ENCODE measurements around the gene RFX2. TPM values are rescaled to one million over a fixed set of nuclear protein-coding genes. Genes with fewer than 3 reads are reported as not detected.
A peak's percentile ranks its signal among the peaks of the same experiment; 100 is the strongest.

The RFX2 gene
- total RNA-seq, 1 donor from 2014 or later, result 6.2 TPM

- no peak overlapping the region for H3K4me2 ChIP-seq
- Mint-ChIP-seq H3K27ac (peak overlapping the region; percentile 47), H3K36me3 (peaks cover 9% of the 10 kb centered on the region), H3K27me3 (ENCODE audit: insufficient read depth, low read depth) (no peaks in the 10 kb centered on the region), H3K9me3 (no peaks in the 10 kb centered on the region), H3K4me1 (peaks cover 23% of the 10 kb centered on the region), H3K4me3 (no peak overlapping the region)
- H3K9me3 ChIP-seq (ENCODE audit: low read depth), result no peaks in the 10 kb centered on the region
- H3K9ac ChIP-seq, result no peak overlapping the region
- no peaks in the 10 kb centered on the region for H3K36me3 ChIP-seq
- H2AFZ ChIP-seq (replicated peaks), result no peak overlapping the region
- no peaks in the 10 kb centered on the region for H4K20me1 ChIP-seq (ENCODE audit: low read depth)
- H3K27ac ChIP-seq, result no peak overlapping the region
- no peak for TF ChIP-seq EZH2phosphoT487 (IDR thresholded peaks at IDR 0.05)
- no peak for TF ChIP-seq EZH2 (IDR thresholded peaks at IDR 0.05)
- TF ChIP-seq CTCF (IDR thresholded peaks at IDR 0.05), result no peak
- H3K79me2 ChIP-seq (ENCODE audit: low read depth), result no peaks in the 10 kb centered on the region
- peaks cover 14% of the 10 kb centered on the region for H3K27me3 ChIP-seq
- no peaks in the 10 kb centered on the region for H3F3A ChIP-seq (ENCODE audit: low read depth)
- no peak overlapping the region for H3K4me3 ChIP-seq
- DNase-seq (ENCODE audit: low spot score), result no peak
- no peaks in the 10 kb centered on the region for H3K4me1 ChIP-seq
Observed at GRCh38 chr19:6020972-6021805, 89.1 kb downstream of the RFX2 start.

GRCh38 chr19:6020166-6020882, 90.0 kb downstream of the RFX2 start:
- Mint-ChIP-seq H3K27ac (no peak overlapping the region), H3K27me3 (ENCODE audit: insufficient read depth, low read depth) (no peaks in the 10 kb centered on the region), H3K36me3 (peaks cover 7% of the 10 kb centered on the region), H3K9me3 (no peaks in the 10 kb centered on the region), H3K4me3 (no peak overlapping the region), H3K4me1 (peaks cover 23% of the 10 kb centered on the region)
- H3F3A ChIP-seq (ENCODE audit: low read depth), result no peaks in the 10 kb centered on the region
- no peaks in the 10 kb centered on the region for H3K36me3 ChIP-seq
- H3K9ac ChIP-seq, result no peak overlapping the region
- no peak overlapping the region for H3K27ac ChIP-seq
- no peaks in the 10 kb centered on the region for H4K20me1 ChIP-seq (ENCODE audit: low read depth)
- no peak overlapping the region for H3K4me3 ChIP-seq
- H3K4me1 ChIP-seq, result no peaks in the 10 kb centered on the region
- H3K4me2 ChIP-seq, result no peak overlapping the region
- TF ChIP-seq EZH2phosphoT487 (IDR thresholded peaks at IDR 0.05) (no peak), CTCF (IDR thresholded peaks at IDR 0.05) (no peak), EZH2 (IDR thresholded peaks at IDR 0.05) (no peak)
- peaks cover 12% of the 10 kb centered on the region for H3K27me3 ChIP-seq
- no peak overlapping the region for H2AFZ ChIP-seq (replicated peaks)
- no peaks in the 10 kb centered on the region for H3K79me2 ChIP-seq (ENCODE audit: low read depth)
- H3K9me3 ChIP-seq (ENCODE audit: low read depth), result no peaks in the 10 kb centered on the region
- DNase-seq (ENCODE audit: low spot score), result no peak

- Histone ChIP-seq H3K9ac (no peak overlapping the region), H3K36me3 (no peaks in the 10 kb centered on the region), H3K27ac (no peak overlapping the region), H3K4me2 (no peak overlapping the region), H3K4me1 (no peaks in the 10 kb centered on the region), H4K20me1 (ENCODE audit: low read depth) (no peaks in the 10 kb centered on the region), H3F3A (ENCODE audit: low read depth) (no peaks in the 10 kb centered on the region), H3K79me2 (ENCODE audit: low read depth) (no peaks in the 10 kb centered on the region), H3K9me3 (ENCODE audit: low read depth) (no peaks in the 10 kb centered on the region), H3K27me3 (peaks cover 8% of the 10 kb centered on the region), H3K4me3 (no peak overlapping the region), H2AFZ (replicated peaks) (no peak overlapping the region)
- Mint-ChIP-seq H3K27ac (no peak overlapping the region), H3K9me3 (no peaks in the 10 kb centered on the region), H3K36me3 (peaks cover 5% of the 10 kb centered on the region), H3K4me3 (no peak overlapping the region), H3K4me1 (peaks cover 27% of the 10 kb centered on the region), H3K27me3 (ENCODE audit: insufficient read depth, low read depth) (no peaks in the 10 kb centered on the region)
- peak; percentile 70 for DNase-seq (ENCODE audit: low spot score)
- TF ChIP-seq CTCF (IDR thresholded peaks at IDR 0.05) (peak; percentile 50), EZH2phosphoT487 (IDR thresholded peaks at IDR 0.05) (no peak)
Observed at GRCh38 chr19:6018786-6019185, 91.5 kb downstream of the RFX2 start.
